CD4-positive, alpha-beta T cell treated with Interleukin-10 for 1 hour (primary cell): Measurements from ENCODE around the gene PTPN20.
"Not testable (repeated sequence)": the region's sequence is repeated elsewhere in the genome, so short reads cannot be mapped to it uniquely, and the experiment has no call there.

ENCODE experiments used
- DNase-seq: peaks from one replicate; pipeline ENCODE4 v3.0.0-alpha.2; 2020

The PTPN20 gene

GRCh38 chr10:46960742-46961141 lies 49.5 kb downstream of the PTPN20 start:
- not testable (repeated sequence) for DNase-seq

- DNase-seq, result not testable (repeated sequence)
Observed at GRCh38 chr10:46963356-46963755, 52.1 kb downstream of the PTPN20 start.

- DNase-seq, result not testable (repeated sequence)
Observed at GRCh38 chr10:46967013-46967412, 55.8 kb downstream of the PTPN20 start.

GRCh38 chr10:46980223-46980622 lies 69.0 kb downstream of the PTPN20 start:
- DNase-seq, result not testable (repeated sequence)

GRCh38 chr10:46987233-46987924 lies 76.2 kb downstream of the PTPN20 start:
- DNase-seq, result not testable (repeated sequence)

GRCh38 chr10:46992803-46993561 lies 81.8 kb downstream of the PTPN20 start:
- no peak for DNase-seq

- DNase-seq, result no peak
Observed at GRCh38 chr10:46995234-46995633, 84.0 kb downstream of the PTPN20 start.

- DNase-seq, result no peak
Observed at GRCh38 chr10:46998192-46998591, 87.0 kb downstream of the PTPN20 start.

GRCh38 chr10:46998595-46998994 lies 87.4 kb downstream of the PTPN20 start:
- no peak for DNase-seq

GRCh38 chr10:46999217-46999616 lies 88.0 kb downstream of the PTPN20 start:
- DNase-seq, result no peak

- no peak for DNase-seq
Observed at GRCh38 chr10:47008769-47009168, 97.5 kb downstream of the PTPN20 start.

- no peak for DNase-seq
Observed at GRCh38 chr10:47009215-47009838, 98.1 kb downstream of the PTPN20 start.

GRCh38 chr10:47010036-47010435 lies 98.8 kb downstream of the PTPN20 start:
- no peak for DNase-seq

- DNase-seq, result no peak
Observed at GRCh38 chr10:47012214-47012613, 101.0 kb downstream of the PTPN20 start.

- DNase-seq, result no peak
Observed at GRCh38 chr10:47013507-47014154, 102.4 kb downstream of the PTPN20 start.

GRCh38 chr10:47015404-47015803 lies 104.2 kb downstream of the PTPN20 start:
- DNase-seq, result no peak

- no peak for DNase-seq
Observed at GRCh38 chr10:47016564-47016963, 105.3 kb downstream of the PTPN20 start.

GRCh38 chr10:47018026-47018735 lies 107.0 kb downstream of the PTPN20 start:
- DNase-seq, result no peak

GRCh38 chr10:47019155-47020145 lies 108.2 kb downstream of the PTPN20 start:
- no peak for DNase-seq

- no peak for DNase-seq
Observed at GRCh38 chr10:47020471-47020870, 109.2 kb downstream of the PTPN20 start.

GRCh38 chr10:47021850-47022249 lies 110.6 kb downstream of the PTPN20 start:
- DNase-seq, result no peak
